GM12878 (cell line): ENCODE results near the gene MSRB2. TPM values are rescaled to one million over a fixed set of nuclear protein-coding genes. Genes with fewer than 3 reads are reported as not detected.

Source experiments
- ATAC-seq: fragments of 200-7000 bp; cut with Tn5 transposase; 3 replicates; pipeline ENCODE4 v1.9.1; 2020; ENCODE audit warnings: mild to moderate bottlenecking, moderate library complexity
- BruUV-seq: library from RNA; stranded (reverse); fragments of 400-500 nt; replicated peaks from 2 replicates; lab custom pipeline; 2021; lab: Mats Ljungman, UMichigan
- CTCF ChIA-PET: fragments of 300-600 bp; sonication (Branson Sonifier 250); formaldehyde crosslinking; extraction: SDS; loops from one replicate; lab custom pipeline; 2021; ENCODE audit warnings: inconsistent platforms; lab: Yijun Ruan, JAX
- POLR2A ChIA-PET: fragments of 350-600 bp; formaldehyde crosslinking; extraction: SDS; loops from one replicate; lab custom pipeline; 2021; ENCODE audit warnings: inconsistent platforms; lab: Charles Lee
- RAD21 ChIA-PET: fragments of 300-600 bp; sonication (Branson Sonifier 250); formaldehyde crosslinking; loops from one replicate; lab custom pipeline; 2023; ENCODE audit warnings: antibody characterized with exemption; ENCODE audit not compliant: unreplicated experiment; lab: Charles Lee
- SMC1A ChIA-PET: fragments of 300-600 bp; sonication (Branson Sonifier 250); formaldehyde crosslinking; loops from one replicate; lab custom pipeline; 2023; ENCODE audit not compliant: unreplicated experiment, uncharacterized antibody; lab: Charles Lee
- DNase-seq: peaks from one replicate; pipeline ENCODE4 v3.0.0-alpha.2; 2011; ENCODE audit warnings: low read depth, low spot score
- FAIRE-seq: peaks from 3 replicates; lab custom pipeline; 2011; peaks lifted over from hg19 to GRCh38; lab: Jason Lieb, UNC
- H2AFZ ChIP-seq: 2 replicates; pipeline ENCODE4 v1.6.0; 2011; ENCODE audit warnings: low read depth, low read length, control low read depth; ENCODE audit not compliant: control insufficient read depth
- H3K27ac ChIP-seq: 2 replicates; pipeline ENCODE4 v1.5.1; 2011; ENCODE audit warnings: control low read depth; ENCODE audit not compliant: control insufficient read depth, insufficient read depth
- H3K27me3 ChIP-seq, 2 experiments: replicated peaks in 1 of 2; 2 replicates each; pipeline versions ENCODE4 v1.6.0 to v1.6.1; 2011; ENCODE audit warnings: low read length in 1 of 2; ENCODE audit not compliant: control insufficient read depth in 2 of 2, insufficient read depth in 2 of 2
- H3K36me3 ChIP-seq, 2 experiments: 2 replicates each; pipeline ENCODE4 v1.5.1; 2011; ENCODE audit warnings: low read length in 1 of 2; ENCODE audit not compliant: control insufficient read depth in 2 of 2, insufficient read depth in 2 of 2
- H3K4me1 ChIP-seq: 2 replicates; pipeline ENCODE4 v1.6.1; 2011; ENCODE audit warnings: mild to moderate bottlenecking, low read length, moderate library complexity, mixed read lengths; ENCODE audit not compliant: control insufficient read depth, insufficient read depth
- H3K4me2 ChIP-seq: 2 replicates; pipeline ENCODE4 v1.6.0; 2011; ENCODE audit warnings: control low read depth; ENCODE audit not compliant: control insufficient read depth, insufficient read depth
- H3K4me3 ChIP-seq: fragments of 200-600 bp; sonication (generic); 2 replicates; pipeline ENCODE4 v1.5.1; 2016
- H3K79me2 ChIP-seq: 2 replicates; pipeline ENCODE4 v1.6.0; 2011; ENCODE audit warnings: low read length; ENCODE audit not compliant: control insufficient read depth, insufficient read depth
- H3K9ac ChIP-seq: 2 replicates; pipeline ENCODE4 v1.8.0; 2011; ENCODE audit warnings: low read length, control low read depth, mixed read lengths; ENCODE audit not compliant: control insufficient read depth, insufficient read depth
- H3K9me3 ChIP-seq: replicated peaks from 3 replicates; pipeline ENCODE4 v1.5.1; 2011; ENCODE audit warnings: mild to moderate bottlenecking, low read length; ENCODE audit not compliant: control insufficient read depth, insufficient read depth
- H4K20me1 ChIP-seq: 2 replicates; pipeline ENCODE4 v1.6.0; 2011; ENCODE audit not compliant: control insufficient read depth, insufficient read depth
- ATF7 ChIP-seq: fragments of 450-650 bp; IDR thresholded peaks from 2 replicates; pipeline ENCODE4 v1.6.1; 2016; ENCODE audit warnings: low read depth, mild to moderate bottlenecking
- CHD1 ChIP-seq: IDR thresholded peaks from 2 replicates; pipeline ENCODE4 v1.6.1; 2012; ENCODE audit warnings: low read depth, low read length, improper control_type of control experiment
- ESRRA ChIP-seq: IDR thresholded peaks from 2 replicates; pipeline ENCODE4 v1.6.1; 2012; ENCODE audit warnings: mild to moderate bottlenecking, low read length, improper control_type of control experiment
- NFYA ChIP-seq: IDR thresholded peaks from 2 replicates; pipeline ENCODE4 v1.6.1; 2011; ENCODE audit warnings: low read depth, mild to moderate bottlenecking, low read length, improper control_type of control experiment, borderline replicate concordance
- RUNX3 ChIP-seq: IDR thresholded peaks from 2 replicates; pipeline ENCODE4 v1.6.1; 2012; ENCODE audit warnings: low read length, inconsistent platforms
- SMAD1 ChIP-seq: fragments of 450-650 bp; IDR thresholded peaks from 2 replicates; pipeline ENCODE4 v1.6.1; 2018; ENCODE audit warnings: mild to moderate bottlenecking, low read depth; ENCODE audit not compliant: partially characterized antibody
- SREBF1 ChIP-seq: IDR thresholded peaks from 2 replicates; pipeline ENCODE4 v1.6.1; 2012; ENCODE audit warnings: mild to moderate bottlenecking, low read length
- SUPT20H ChIP-seq: IDR thresholded peaks from 2 replicates; pipeline ENCODE4 v1.6.1; 2011; ENCODE audit warnings: low read depth, mild to moderate bottlenecking, low read length, moderate library complexity, borderline replicate concordance; ENCODE audit not compliant: control insufficient read depth
- WGBS: methylation state at CpG from one replicate; pipeline ENCODE4 v1.1.6; 2016; ENCODE audit warnings: low lambda C conversion rate; ENCODE audit not compliant: insufficient replicate concordance, insufficient coverage; ENCODE audit errors: missing lambda C conversion rate; 5-methylcytosine and 5-hydroxymethylcytosine counted together
- in situ Hi-C: fragments of 300-500 bp; cut with MboI; formaldehyde crosslinking; loops from 9 replicates; pipeline ENCODE4 v1.14.3; 2018; ENCODE audit warnings: mixed read lengths
- intact Hi-C: fragments of 100-400 bp; cut with micrococcal nuclease; formaldehyde crosslinking; loops from one replicate; pipeline ENCODE4 v1.14.2; 2022; ENCODE audit not compliant: unreplicated experiment
- polyA plus RNA-seq, 11 experiments: library from polyadenylated mRNA; depleted of rRNA in 4 of 11; unstranded in 6 of 11; stranded (reverse) in 5 of 11; fragments of >200 nt; fragmentation: Nextera tagmentation in 4 of 11; fragmentation: Illumina TruSeq in 1 of 11; extraction: Ambion mirVana in 4 of 11; extraction: Trizol in 1 of 11; gene quantifications; 1 replicate in 1 of 11; 2 replicates in 10 of 11; pipeline versions ENCODE4 v1.2.1 to v1.2.3, GENCODE V29; 2011 to 2016; ENCODE audit warnings: inconsistent platforms in 2 of 11, missing spikeins in 2 of 11, low read depth in 1 of 11
- total RNA-seq, 4 experiments: library from RNA; depleted of rRNA in 3 of 4; stranded (reverse); fragments of >200 nt in 3 of 4; fragmentation: Illumina TruSeq in 1 of 4; extraction: Trizol in 1 of 4; gene quantifications; 2 replicates each; pipeline versions ENCODE4 v1.2.1 to v1.2.3, GENCODE V29; 2013 to 2021
- TF ChIP-seq, protein P1 (sequence below): fragments of 450-650 bp; IDR thresholded peaks from 2 replicates; pipeline ENCODE4 v1.6.1; 2018; ENCODE audit warnings: borderline replicate concordance, mild to moderate bottlenecking; ENCODE audit not compliant: partially characterized antibody
- TF ChIP-seq, protein P2 (sequence below): fragments of 450-650 bp; conservative IDR thresholded peaks from 2 replicates; pipeline ENCODE4 v1.6.1; 2017; ENCODE audit warnings: mild to moderate bottlenecking, moderate library complexity
- TF ChIP-seq, protein P3 (sequence below): fragments of 450-650 bp; IDR thresholded peaks from 2 replicates; pipeline ENCODE4 v1.6.1; 2017; ENCODE audit warnings: borderline replicate concordance

The MSRB2 gene
- total and polyA plus RNA-seq, 10 of the 15 experiments (the other 5 are each of a cell fraction or from before 2014, with no cell fraction given): 1.5 to 18.6 (median 6.2) TPM

GRCh38 chr10:23055424-23056185, 39.8 kb upstream of the MSRB2 start:
- Histone ChIP-seq H2AFZ (no peak overlapping the region), H3K27me3 (no peaks in the 10 kb centered on the region), H3K36me3 (no peaks in the 10 kb centered on the region), H3K4me3 (no peak overlapping the region), H3K27ac (no peak overlapping the region), H3K79me2 (no peaks in the 10 kb centered on the region), H3K9me3 (no peaks in the 10 kb centered on the region), H3K4me1 (no peaks in the 10 kb centered on the region)
- in situ Hi-C loops: no loop called here
- BruUV-seq: no TSS peak
- SMC1A ChIA-PET: no interaction called here
- no peak for FAIRE-seq
- RAD21 ChIA-PET: no interaction called here
- DNase-seq: no peak
- CTCF ChIA-PET: interaction anchor here (0.6 kb wide), 1 partner anchor 1962 kb away, joined by 3 read pairs; no protein-coding TSS in a partner anchor
- intact Hi-C loops: no loop called here
- POLR2A ChIA-PET: no interaction called here
- no peak for TF ChIP-seq ATF7
- TF ChIP-seq, all 136 proteins: peak for 0
- 46% methylated on average over 7 of the region's 7 CpGs for WGBS
- no peak overlapping the region for H3K9ac ChIP-seq
- no peaks in the 10 kb centered on the region for H4K20me1 ChIP-seq
- H3K4me2 ChIP-seq: no peak overlapping the region
- ATAC-seq: no peak

DNA sequence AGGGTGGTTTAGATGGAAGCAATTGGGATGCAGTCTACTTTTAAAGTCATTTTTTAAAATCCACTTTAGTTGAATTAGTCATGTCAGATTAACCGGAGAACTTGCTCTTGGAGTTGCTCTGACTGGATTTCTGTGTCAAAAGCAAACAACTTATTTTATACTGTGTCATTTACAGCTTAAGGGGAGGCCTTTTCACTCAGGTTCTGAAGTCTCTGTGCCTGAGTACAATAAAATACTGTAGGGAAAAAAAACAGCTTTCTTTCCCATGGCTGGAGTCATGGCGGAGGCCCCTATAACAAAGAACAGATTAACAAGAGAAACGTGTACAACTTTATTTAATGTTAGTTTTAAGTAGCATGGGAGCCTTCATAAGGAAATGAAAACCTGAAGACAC, 39.2 kb upstream of the MSRB2 start:
- ChIA-PET CTCF (interaction anchor here (0.6 kb wide), 1 partner anchor 1962 kb away, joined by 3 read pairs; no protein-coding TSS in a partner anchor), SMC1A (no interaction called here), RAD21 (no interaction called here), POLR2A (no interaction called here)
- Histone ChIP-seq H3K9ac (no peak overlapping the region), H3K27ac (no peak overlapping the region), H3K36me3 (no peaks in the 10 kb centered on the region), H4K20me1 (no peaks in the 10 kb centered on the region), H2AFZ (no peak overlapping the region), H3K79me2 (no peaks in the 10 kb centered on the region), H3K9me3 (no peaks in the 10 kb centered on the region), H3K4me3 (no peak overlapping the region), H3K27me3 (no peaks in the 10 kb centered on the region), H3K4me1 (no peaks in the 10 kb centered on the region), H3K4me2 (no peak overlapping the region)
- DNase-seq: no peak
- FAIRE-seq: no peak
- ATAC-seq: no peak
- no TSS peak for BruUV-seq
- intact Hi-C loops: no loop called here
- in situ Hi-C loops: no loop called here
- 30% methylated on average over 3 of the region's 3 CpGs for WGBS
- TF ChIP-seq, protein P1, sequence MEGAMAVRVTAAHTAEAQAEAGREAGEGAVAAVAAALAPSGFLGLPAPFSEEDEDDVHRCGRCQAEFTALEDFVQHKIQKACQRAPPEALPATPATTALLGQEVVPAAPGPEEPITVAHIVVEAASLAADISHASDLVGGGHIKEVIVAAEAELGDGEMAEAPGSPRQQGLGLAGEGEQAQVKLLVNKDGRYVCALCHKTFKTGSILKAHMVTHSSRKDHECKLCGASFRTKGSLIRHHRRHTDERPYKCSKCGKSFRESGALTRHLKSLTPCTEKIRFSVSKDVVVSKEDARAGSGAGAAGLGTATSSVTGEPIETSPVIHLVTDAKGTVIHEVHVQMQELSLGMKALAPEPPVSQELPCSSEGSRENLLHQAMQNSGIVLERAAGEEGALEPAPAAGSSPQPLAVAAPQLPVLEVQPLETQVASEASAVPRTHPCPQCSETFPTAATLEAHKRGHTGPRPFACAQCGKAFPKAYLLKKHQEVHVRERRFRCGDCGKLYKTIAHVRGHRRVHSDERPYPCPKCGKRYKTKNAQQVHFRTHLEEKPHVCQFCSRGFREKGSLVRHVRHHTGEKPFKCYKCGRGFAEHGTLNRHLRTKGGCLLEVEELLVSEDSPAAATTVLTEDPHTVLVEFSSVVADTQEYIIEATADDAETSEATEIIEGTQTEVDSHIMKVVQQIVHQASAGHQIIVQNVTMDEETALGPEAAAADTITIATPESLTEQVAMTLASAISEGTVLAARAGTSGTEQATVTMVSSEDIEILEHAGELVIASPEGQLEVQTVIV: no peak
- no peak for TF ChIP-seq SREBF1
- no peak for TF ChIP-seq ESRRA
- TF ChIP-seq, protein P2, sequence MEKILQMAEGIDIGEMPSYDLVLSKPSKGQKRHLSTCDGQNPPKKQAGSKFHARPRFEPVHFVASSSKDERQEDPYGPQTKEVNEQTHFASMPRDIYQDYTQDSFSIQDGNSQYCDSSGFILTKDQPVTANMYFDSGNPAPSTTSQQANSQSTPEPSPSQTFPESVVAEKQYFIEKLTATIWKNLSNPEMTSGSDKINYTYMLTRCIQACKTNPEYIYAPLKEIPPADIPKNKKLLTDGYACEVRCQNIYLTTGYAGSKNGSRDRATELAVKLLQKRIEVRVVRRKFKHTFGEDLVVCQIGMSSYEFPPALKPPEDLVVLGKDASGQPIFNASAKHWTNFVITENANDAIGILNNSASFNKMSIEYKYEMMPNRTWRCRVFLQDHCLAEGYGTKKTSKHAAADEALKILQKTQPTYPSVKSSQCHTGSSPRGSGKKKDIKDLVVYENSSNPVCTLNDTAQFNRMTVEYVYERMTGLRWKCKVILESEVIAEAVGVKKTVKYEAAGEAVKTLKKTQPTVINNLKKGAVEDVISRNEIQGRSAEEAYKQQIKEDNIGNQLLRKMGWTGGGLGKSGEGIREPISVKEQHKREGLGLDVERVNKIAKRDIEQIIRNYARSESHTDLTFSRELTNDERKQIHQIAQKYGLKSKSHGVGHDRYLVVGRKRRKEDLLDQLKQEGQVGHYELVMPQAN: no peak
- TF ChIP-seq, protein P3, sequence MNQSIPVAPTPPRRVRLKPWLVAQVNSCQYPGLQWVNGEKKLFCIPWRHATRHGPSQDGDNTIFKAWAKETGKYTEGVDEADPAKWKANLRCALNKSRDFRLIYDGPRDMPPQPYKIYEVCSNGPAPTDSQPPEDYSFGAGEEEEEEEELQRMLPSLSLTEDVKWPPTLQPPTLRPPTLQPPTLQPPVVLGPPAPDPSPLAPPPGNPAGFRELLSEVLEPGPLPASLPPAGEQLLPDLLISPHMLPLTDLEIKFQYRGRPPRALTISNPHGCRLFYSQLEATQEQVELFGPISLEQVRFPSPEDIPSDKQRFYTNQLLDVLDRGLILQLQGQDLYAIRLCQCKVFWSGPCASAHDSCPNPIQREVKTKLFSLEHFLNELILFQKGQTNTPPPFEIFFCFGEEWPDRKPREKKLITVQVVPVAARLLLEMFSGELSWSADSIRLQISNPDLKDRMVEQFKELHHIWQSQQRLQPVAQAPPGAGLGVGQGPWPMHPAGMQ: no peak
- no peak for TF ChIP-seq CHD1
- no peak for TF ChIP-seq RUNX3
- TF ChIP-seq NFYA: no peak
- TF ChIP-seq SUPT20H: no peak
- no peak for TF ChIP-seq SMAD1
